Colonic mucosa (tissue), 4 donors: Measurements from ENCODE around the gene HPGDS. TPM values are rescaled to one million over a fixed set of nuclear protein-coding genes. Genes with fewer than 3 reads are reported as not detected.

Source experiments
- DNase-seq: peaks from one replicate; pipeline ENCODE4 v3.0.0-alpha.2; 2020
- H3K27ac ChIP-seq: fragments of 200-600 bp; one replicate; pipeline ENCODE4 v1.8.0; 2021
- H3K27me3 ChIP-seq: fragments of 200-600 bp; one replicate; pipeline ENCODE4 v1.8.0; 2021
- H3K36me3 ChIP-seq: fragments of 200-600 bp; one replicate; pipeline ENCODE4 v1.8.0; 2021
- H3K4me1 ChIP-seq: fragments of 200-600 bp; one replicate; pipeline ENCODE4 v1.8.0; 2021; ENCODE audit warnings: mild to moderate bottlenecking
- H3K4me3 ChIP-seq: fragments of 200-600 bp; one replicate; pipeline ENCODE4 v1.8.0; 2021
- H3K9ac ChIP-seq, 2 donors: one replicate each; pipeline ENCODE4 v1.7.0; 2013; ENCODE audit warnings: control low read depth in 2 of 2, low read depth in 2 of 2, low read length in 2 of 2
- H3K9me3 ChIP-seq: fragments of 200-600 bp; one replicate; pipeline ENCODE4 v1.8.0; 2021
- CTCF ChIP-seq: fragments of 200-600 bp; IDR thresholded peaks from one replicate; pipeline ENCODE4 v1.8.0; 2022; ENCODE audit warnings: antibody characterized with exemption, mild to moderate bottlenecking
- intact Hi-C: fragments of 100-400 bp; cut with DNase I; formaldehyde crosslinking; loops from one replicate; pipeline ENCODE4 v1.14.1; 2022
- total RNA-seq, 2 donors: library from RNA; stranded (reverse); fragmentation: NEBNext Ultra II Directional in 1 of 2; extraction: Animal tissue kit (Norgen Biotek cat#: 25700) in 1 of 2; gene quantifications; one replicate each; pipeline ENCODE4 v1.2.1, GENCODE V29; 2021
- donor health status: healthy.
- donor health status: DM: no; HTN: no; CAD: no.
- donor health status: DM: no; HTN: no; CAD: no.

The HPGDS gene
- total RNA-seq, 2 donors from 2014 or later = 1.5 to 1.7 TPM

- intact Hi-C loops = loop anchor here (5.0 kb wide), 1 partner anchor 80 kb away; no protein-coding TSS in a partner anchor
- DNase-seq = no peak
- TF ChIP-seq CTCF = no peak
- Histone ChIP-seq H3K27ac (no peak overlapping the region), H3K36me3 (no peaks in the 10 kb centered on the region), H3K9ac (no peak overlapping the region), H3K4me1 (no peaks in the 10 kb centered on the region), H3K27me3 (no peaks in the 10 kb centered on the region), H3K9me3 (no peaks in the 10 kb centered on the region), H3K4me3 (no peak overlapping the region)
Measured at GRCh38 chr4:94307231-94307871, 35.3 kb downstream of the HPGDS start.

- intact Hi-C loops = loop anchor here (5.0 kb wide), 1 partner anchor 81 kb away; no protein-coding TSS in a partner anchor
- H3K4me3 ChIP-seq = no peak overlapping the region
- H3K27me3 ChIP-seq = no peaks in the 10 kb centered on the region
- no peaks in the 10 kb centered on the region for H3K36me3 ChIP-seq
- no peak overlapping the region for H3K9ac ChIP-seq
- DNase-seq = no peak
- TF ChIP-seq CTCF = no peak
- no peaks in the 10 kb centered on the region for H3K4me1 ChIP-seq
- H3K9me3 ChIP-seq = no peaks in the 10 kb centered on the region
- H3K27ac ChIP-seq = no peak overlapping the region
Measured at GRCh38 chr4:94306713-94307112, 35.9 kb downstream of the HPGDS start.

- DNase-seq = no peak
- Histone ChIP-seq H3K4me1 (no peaks in the 10 kb centered on the region), H3K9ac (no peak overlapping the region), H3K36me3 (no peaks in the 10 kb centered on the region), H3K9me3 (no peaks in the 10 kb centered on the region), H3K4me3 (no peak overlapping the region), H3K27ac (no peak overlapping the region), H3K27me3 (no peaks in the 10 kb centered on the region)
- TF ChIP-seq CTCF = no peak
- intact Hi-C loops = loop anchor here (5.0 kb wide), 1 partner anchor 82 kb away; no protein-coding TSS in a partner anchor
Measured at GRCh38 chr4:94305466-94306225, 37.0 kb downstream of the HPGDS start.

- Histone ChIP-seq H3K27ac (no peak overlapping the region), H3K27me3 (no peaks in the 10 kb centered on the region), H3K4me3 (no peak overlapping the region), H3K9ac (no peak overlapping the region), H3K4me1 (no peaks in the 10 kb centered on the region), H3K36me3 (no peaks in the 10 kb centered on the region), H3K9me3 (no peaks in the 10 kb centered on the region)
- peak; percentile 17 for TF ChIP-seq CTCF
- DNase-seq = no peak
- intact Hi-C loops = no loop called here
Measured at GRCh38 chr4:94304365-94304971, 38.2 kb downstream of the HPGDS start.

GRCh38 chr4:94302191-94302590, 40.4 kb downstream of the HPGDS start:
- intact Hi-C loops = no loop called here
- H3K27me3 ChIP-seq = no peaks in the 10 kb centered on the region
- H3K4me1 ChIP-seq = no peaks in the 10 kb centered on the region
- no peaks in the 10 kb centered on the region for H3K36me3 ChIP-seq
- H3K9ac ChIP-seq = no peak overlapping the region
- no peak overlapping the region for H3K4me3 ChIP-seq
- H3K27ac ChIP-seq = no peak overlapping the region
- no peak for TF ChIP-seq CTCF
- no peaks in the 10 kb centered on the region for H3K9me3 ChIP-seq
- no peak for DNase-seq
